ENCODE results near the gene TESK1. TPM values are rescaled to one million over a fixed set of nuclear protein-coding genes. Genes with fewer than 3 reads are reported as not detected.

The TESK1 gene, protein sequence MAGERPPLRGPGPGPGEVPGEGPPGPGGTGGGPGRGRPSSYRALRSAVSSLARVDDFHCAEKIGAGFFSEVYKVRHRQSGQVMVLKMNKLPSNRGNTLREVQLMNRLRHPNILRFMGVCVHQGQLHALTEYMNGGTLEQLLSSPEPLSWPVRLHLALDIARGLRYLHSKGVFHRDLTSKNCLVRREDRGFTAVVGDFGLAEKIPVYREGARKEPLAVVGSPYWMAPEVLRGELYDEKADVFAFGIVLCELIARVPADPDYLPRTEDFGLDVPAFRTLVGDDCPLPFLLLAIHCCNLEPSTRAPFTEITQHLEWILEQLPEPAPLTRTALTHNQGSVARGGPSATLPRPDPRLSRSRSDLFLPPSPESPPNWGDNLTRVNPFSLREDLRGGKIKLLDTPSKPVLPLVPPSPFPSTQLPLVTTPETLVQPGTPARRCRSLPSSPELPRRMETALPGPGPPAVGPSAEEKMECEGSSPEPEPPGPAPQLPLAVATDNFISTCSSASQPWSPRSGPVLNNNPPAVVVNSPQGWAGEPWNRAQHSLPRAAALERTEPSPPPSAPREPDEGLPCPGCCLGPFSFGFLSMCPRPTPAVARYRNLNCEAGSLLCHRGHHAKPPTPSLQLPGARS
- total RNA-seq (2022; extraction: Qiagen RNA extraction; ENCODE audit: low read depth): 24.2 to 28.8 TPM (median 27.4 TPM) in 5 replicates

DNA sequence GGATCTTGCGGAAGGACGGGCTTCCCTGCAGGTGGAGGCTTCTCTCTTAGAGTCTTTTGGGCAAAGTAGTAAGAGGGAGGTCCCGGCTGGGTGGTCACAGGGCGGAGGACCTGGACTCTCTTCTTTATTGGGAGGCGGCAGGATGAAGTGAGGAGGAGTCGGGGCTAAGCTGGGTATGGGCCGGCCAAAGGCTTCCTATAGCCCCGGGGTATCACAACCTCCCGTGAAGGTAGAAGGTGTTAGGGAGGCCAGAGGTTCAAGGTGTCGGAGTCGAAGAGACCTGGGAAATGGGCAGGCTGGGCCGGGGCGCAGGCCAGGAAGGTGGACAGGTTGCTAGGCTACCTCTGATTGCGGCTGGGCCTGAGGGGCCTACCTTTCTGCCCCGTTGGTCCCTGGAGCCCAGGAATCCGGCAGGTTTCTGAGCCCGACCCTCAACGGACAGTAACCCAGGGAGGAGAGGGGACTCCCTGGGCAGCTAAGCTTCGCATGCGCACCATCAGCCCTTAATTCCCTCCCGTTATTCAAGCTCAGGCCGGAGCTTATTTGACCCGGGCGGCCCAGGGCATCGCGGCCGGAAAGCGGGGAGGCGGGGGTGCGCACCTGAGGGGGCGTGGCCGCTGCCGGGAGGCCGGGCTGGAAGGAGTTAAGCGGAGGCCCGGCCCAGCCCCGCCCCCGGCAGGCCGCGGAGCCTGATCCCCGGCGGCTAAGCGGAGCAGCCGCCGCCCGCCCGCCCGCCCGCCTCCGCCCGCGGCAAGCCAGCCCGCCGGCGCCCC, at the start of gene TESK1:
TSS of gene TESK1 (plus strand) at position 685 of the 773 bp plus-strand sequence. CDS start 358 bp downstream, outside the sequence.

DNA sequence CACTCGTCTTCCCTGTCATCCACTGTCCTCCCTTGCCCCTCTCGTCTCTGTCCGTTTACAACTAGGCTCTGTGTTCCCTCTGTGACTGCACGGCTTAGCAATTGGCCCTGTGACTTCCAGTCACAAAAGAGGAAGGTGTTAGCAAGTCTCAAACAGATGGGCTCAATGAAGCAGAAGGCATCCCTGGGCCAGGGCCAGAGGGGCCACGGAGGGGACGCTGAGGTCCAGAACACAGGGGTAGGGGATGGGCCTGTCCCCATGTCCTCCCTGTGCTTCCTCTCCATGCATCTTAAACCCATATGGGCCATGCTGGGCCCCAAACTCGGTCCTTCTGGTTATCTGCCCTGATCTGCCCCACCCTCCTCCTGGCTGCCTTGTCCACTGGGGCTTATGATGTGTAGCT, 13.3 kb downstream of the TESK1 start, which contains the start of gene CD72:
TSS of gene CD72 (minus strand) at position 89 of the 403 bp plus-strand sequence. CDS start 110 bp downstream, outside the sequence.

DNA sequence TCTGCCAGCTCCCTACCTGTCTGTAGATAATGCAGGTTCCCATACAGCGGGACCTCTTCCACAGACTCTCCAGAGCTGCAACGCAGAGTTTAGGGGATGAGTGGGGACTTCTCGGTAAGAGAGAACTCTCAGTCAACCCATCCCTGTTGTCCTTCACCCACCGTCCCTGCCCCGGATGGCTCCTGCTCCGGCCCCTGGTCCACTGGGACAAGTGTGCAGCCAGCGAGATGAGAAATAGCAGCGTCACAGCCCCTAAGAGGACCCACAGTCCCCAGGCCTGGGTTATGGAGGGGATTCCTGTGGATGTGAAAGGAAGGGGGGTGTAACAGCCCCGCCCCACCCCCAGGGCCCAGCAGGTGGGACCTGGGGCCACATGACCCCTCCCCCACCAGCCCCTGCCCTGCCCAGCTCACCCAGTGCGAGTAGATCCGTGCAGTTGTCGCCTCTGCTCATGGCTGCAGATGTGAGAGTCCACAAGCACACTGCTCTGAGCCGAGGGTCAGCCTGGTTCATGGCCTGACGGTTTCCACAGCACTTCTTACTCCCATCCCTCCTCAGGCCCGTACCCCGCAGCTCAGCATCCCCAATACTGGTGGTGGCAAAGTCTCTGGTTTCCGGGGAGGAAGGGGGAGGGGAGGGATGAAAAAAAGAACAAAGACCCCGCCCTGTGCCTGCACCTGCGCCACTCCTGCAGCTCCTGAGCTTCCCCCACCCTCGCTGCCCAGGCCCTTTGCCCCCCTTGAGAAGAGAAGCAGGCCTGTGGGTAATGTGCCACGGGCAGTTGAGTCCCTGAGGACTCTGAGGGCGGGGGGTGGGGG, 45.5 kb downstream of the TESK1 start, which contains the start of gene SIT1:
TSS of gene SIT1 (minus strand) at position 591 of the 818 bp plus-strand sequence. CDS start at position 513, 78 bp downstream.

DNA sequence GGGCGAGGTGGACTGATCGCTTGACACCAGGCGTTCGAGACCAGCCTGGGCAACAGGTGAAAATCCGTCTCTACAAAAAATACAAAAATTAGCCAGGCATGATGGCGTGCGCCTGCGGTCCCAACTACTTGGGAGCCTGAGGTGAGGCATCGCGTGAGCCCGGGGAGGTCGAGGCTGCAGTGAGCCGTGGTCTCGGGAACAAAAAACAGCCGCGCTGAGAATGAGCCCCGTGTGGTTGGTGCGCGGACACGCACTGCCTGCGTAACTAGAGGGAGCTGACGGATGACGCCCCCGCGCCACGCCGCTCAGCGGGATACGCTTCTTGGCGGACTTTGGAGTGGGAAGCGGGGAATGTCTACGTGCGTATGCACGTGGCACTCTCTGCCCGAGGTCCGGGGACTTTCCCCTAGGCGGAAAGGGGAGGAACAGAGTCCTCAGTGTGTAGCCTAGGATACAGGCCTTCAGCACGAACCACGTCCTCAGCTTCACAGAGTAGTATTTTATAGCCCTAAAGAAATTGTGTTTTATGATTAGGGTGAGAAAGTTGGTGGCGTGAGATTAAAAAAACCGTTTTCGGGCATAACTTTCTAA, 52.6 kb downstream of the TESK1 start, which contains the start of gene RMRP:
TSS of gene RMRP (minus strand) at position 474 of the 591 bp plus-strand sequence.

DNA sequence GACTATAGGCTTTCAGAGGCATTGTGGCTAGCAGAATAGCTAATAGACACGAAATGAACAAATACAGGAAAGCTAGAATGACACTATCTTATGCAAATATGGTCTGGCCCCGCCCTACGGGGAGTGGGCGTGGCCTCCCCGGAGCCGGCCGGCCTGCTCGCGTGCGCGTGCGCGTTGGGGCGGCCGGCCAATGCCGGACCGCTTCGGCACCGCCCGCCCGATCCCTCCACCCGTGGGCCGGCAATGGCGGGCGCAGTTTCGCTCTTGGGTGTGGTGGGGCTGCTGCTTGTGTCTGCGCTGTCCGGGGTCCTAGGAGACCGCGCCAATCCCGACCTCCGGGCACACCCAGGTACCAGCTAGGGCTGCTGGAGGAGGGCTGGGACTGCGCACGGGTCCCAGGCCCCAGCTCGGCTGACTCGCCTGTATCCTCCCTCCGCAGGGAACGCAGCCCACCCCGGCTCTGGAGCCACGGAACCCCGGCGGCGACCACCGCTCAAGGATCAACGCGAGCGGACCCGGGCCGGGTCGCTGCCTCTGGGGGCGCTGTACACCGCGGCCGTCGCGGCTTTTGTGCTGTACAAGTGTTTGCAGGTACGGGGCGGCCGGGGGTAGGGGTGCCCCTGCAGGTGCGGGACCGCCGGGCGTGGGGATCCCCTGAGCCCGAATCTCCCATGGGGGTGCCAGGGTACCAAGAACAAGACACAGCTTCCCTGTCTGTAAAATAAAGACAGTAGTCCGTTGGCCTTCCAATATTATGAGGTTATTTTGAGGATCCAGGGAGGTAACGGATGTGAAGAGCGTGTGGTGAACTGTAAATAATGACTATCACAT, 53.3 kb downstream of the TESK1 start, which contains the start of gene CCDC107:
TSS of gene CCDC107 (plus strand) at position 156 of the 831 bp plus-strand sequence. CDS start at position 244, 88 bp downstream.

Other genes starting within 250 kb of the TESK1 start
- 25.2 to 32.1 TPM (median 30.5 TPM) in 5 replicates for gene RUSC2, start 115.2 kb upstream of the TESK1 start, total RNA-seq (2022; extraction: Qiagen RNA extraction; ENCODE audit: low read depth)
- 0.06 to 0.31 TPM (median 0.14 TPM) in 4 of 5 replicates, not detected in the other for gene CD72, start 13.2 kb downstream of the TESK1 start, total RNA-seq (2022; extraction: Qiagen RNA extraction; ENCODE audit: low read depth)
- gene SIT1, start 45.7 kb downstream of the TESK1 start, total RNA-seq (2022; extraction: Qiagen RNA extraction; ENCODE audit: low read depth): not detected in 5 replicates
- gene RMRP, start 52.8 kb downstream of the TESK1 start, total RNA-seq (2022; extraction: Qiagen RNA extraction; ENCODE audit: low read depth): 7.1 to 29.0 TPM in 2 of 5 replicates, not detected in the others
- gene CCDC107, start 53.0 kb downstream of the TESK1 start, total RNA-seq (2022; extraction: Qiagen RNA extraction; ENCODE audit: low read depth): 24.0 to 31.8 TPM (median 31.0 TPM) in 5 replicates
- gene ARHGEF39, start 59.9 kb downstream of the TESK1 start, total RNA-seq (2022; extraction: Qiagen RNA extraction; ENCODE audit: low read depth): 12.4 to 18.1 TPM (median 16.3 TPM) in 5 replicates
- gene CA9, start 68.7 kb downstream of the TESK1 start, total RNA-seq (2022; extraction: Qiagen RNA extraction; ENCODE audit: low read depth): 5.0 to 9.7 TPM (median 6.3 TPM) in 5 replicates
- 629 to 695 TPM (median 677 TPM) in 5 replicates for gene TPM2, start 84.7 kb downstream of the TESK1 start, total RNA-seq (2022; extraction: Qiagen RNA extraction; ENCODE audit: low read depth)
- gene TLN1, start 126.9 kb downstream of the TESK1 start, total RNA-seq (2022; extraction: Qiagen RNA extraction; ENCODE audit: low read depth): 117 to 128 TPM (median 120 TPM) in 5 replicates
- 55.4 to 63.4 TPM (median 58.6 TPM) in 5 replicates for gene CREB3, start 127.4 kb downstream of the TESK1 start, total RNA-seq (2022; extraction: Qiagen RNA extraction; ENCODE audit: low read depth)
- gene GBA2, start 144.0 kb downstream of the TESK1 start, total RNA-seq (2022; extraction: Qiagen RNA extraction; ENCODE audit: low read depth): 27.0 to 37.9 TPM (median 37.4 TPM) in 5 replicates
- 12.0 to 17.1 TPM (median 15.7 TPM) in 5 replicates for gene RGP1, start 144.0 kb downstream of the TESK1 start, total RNA-seq (2022; extraction: Qiagen RNA extraction; ENCODE audit: low read depth)
- gene MSMP, start 149.0 kb downstream of the TESK1 start, total RNA-seq (2022; extraction: Qiagen RNA extraction; ENCODE audit: low read depth): 0.32 TPM in 1 of 5 replicates, not detected in the others
- 4.7 to 7.4 TPM (median 5.5 TPM) in 5 replicates for gene NPR2, start 186.3 kb downstream of the TESK1 start, total RNA-seq (2022; extraction: Qiagen RNA extraction; ENCODE audit: low read depth)
- gene SPAG8, start 207.0 kb downstream of the TESK1 start, total RNA-seq (2022; extraction: Qiagen RNA extraction; ENCODE audit: low read depth): 0.35 to 0.76 TPM (median 0.64 TPM) in 5 replicates
- gene HINT2, start 209.8 kb downstream of the TESK1 start, total RNA-seq (2022; extraction: Qiagen RNA extraction; ENCODE audit: low read depth): 71.0 to 115 TPM (median 94.9 TPM) in 5 replicates
- not detected in 5 replicates for gene FAM221B, start 223.5 kb downstream of the TESK1 start, total RNA-seq (2022; extraction: Qiagen RNA extraction; ENCODE audit: low read depth)
- 2.0 to 4.0 TPM (median 3.0 TPM) in 5 replicates for gene TMEM8B, start 224.0 kb downstream of the TESK1 start, total RNA-seq (2022; extraction: Qiagen RNA extraction; ENCODE audit: low read depth)